Type B pancreatic cell (in vitro differentiated cells): Measurements from ENCODE around the gene NTM. TPM values are rescaled to one million over a fixed set of nuclear protein-coding genes. Genes with fewer than 3 reads are reported as not detected.

Experiments
- DNase-seq: peaks from one replicate; pipeline ENCODE4 v3.0.0; 2021; ENCODE audit warnings: mixed read lengths; ENCODE audit not compliant: unreplicated experiment; ENCODE audit errors: extremely low spot score
- H3K27ac Mint-ChIP-seq: 2 replicates; pipeline ENCODE4 v1.8.0; 2021; ENCODE audit warnings: mild to moderate bottlenecking, mixed read lengths
- H3K27me3 Mint-ChIP-seq: 2 replicates; pipeline ENCODE4 v1.8.0; 2021; ENCODE audit warnings: mixed read lengths
- H3K36me3 Mint-ChIP-seq: 2 replicates; pipeline ENCODE4 v1.8.0; 2021; ENCODE audit warnings: mixed read lengths
- H3K4me1 Mint-ChIP-seq: one replicate; pipeline ENCODE4 v1.8.0; 2021; ENCODE audit warnings: mixed read lengths; ENCODE audit not compliant: unreplicated experiment
- H3K4me3 Mint-ChIP-seq: 2 replicates; pipeline ENCODE4 v1.8.0; 2021; ENCODE audit warnings: mild to moderate bottlenecking, mixed read lengths
- H3K9me3 Mint-ChIP-seq: 2 replicates; pipeline ENCODE4 v1.8.0; 2021; ENCODE audit warnings: mixed read lengths
- total RNA-seq: library from RNA; stranded (reverse); gene quantifications from 2 replicates; pipeline ENCODE4 v1.2.1, GENCODE V29; 2021; ENCODE audit warnings: low replicate concordance
- TF ChIP-seq, protein P1 (sequence below): fragments of 200-600 bp; sonication (generic); conservative IDR thresholded peaks from 2 replicates; pipeline ENCODE4 v1.5.0; 2021; ENCODE audit warnings: antibody characterized with exemption, mild to moderate bottlenecking

Gene NTM
- total RNA-seq, 1 donor from 2014 or later = 19.2 TPM

DNA sequence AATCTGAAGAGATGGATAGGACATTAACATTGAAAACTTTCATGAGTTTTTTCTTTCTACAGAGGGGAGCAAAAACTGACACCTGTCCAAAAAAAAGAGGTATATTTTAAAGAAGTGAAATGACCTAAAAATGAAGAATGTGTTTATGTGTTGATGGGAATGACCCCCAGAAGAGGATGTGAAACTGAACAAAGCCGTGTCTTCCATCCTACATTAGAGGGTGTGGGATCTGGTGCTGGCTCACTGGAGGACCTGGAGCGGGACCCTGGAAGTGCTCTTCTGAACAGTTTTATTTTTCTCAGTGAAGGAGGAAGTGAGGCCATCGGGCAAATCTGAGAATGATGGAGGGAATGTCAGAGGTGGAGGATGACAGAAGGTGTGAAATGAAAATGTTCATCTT is 470.1 kb downstream of the NTM start:
- Mint-ChIP-seq H3K4me1 (no peaks in the 10 kb centered on the region), H3K27ac (no peak overlapping the region), H3K9me3 (no peaks in the 10 kb centered on the region), H3K4me3 (no peak overlapping the region), H3K27me3 (peaks cover 35% of the 10 kb centered on the region), H3K36me3 (no peaks in the 10 kb centered on the region)
- TF ChIP-seq, protein P1, sequence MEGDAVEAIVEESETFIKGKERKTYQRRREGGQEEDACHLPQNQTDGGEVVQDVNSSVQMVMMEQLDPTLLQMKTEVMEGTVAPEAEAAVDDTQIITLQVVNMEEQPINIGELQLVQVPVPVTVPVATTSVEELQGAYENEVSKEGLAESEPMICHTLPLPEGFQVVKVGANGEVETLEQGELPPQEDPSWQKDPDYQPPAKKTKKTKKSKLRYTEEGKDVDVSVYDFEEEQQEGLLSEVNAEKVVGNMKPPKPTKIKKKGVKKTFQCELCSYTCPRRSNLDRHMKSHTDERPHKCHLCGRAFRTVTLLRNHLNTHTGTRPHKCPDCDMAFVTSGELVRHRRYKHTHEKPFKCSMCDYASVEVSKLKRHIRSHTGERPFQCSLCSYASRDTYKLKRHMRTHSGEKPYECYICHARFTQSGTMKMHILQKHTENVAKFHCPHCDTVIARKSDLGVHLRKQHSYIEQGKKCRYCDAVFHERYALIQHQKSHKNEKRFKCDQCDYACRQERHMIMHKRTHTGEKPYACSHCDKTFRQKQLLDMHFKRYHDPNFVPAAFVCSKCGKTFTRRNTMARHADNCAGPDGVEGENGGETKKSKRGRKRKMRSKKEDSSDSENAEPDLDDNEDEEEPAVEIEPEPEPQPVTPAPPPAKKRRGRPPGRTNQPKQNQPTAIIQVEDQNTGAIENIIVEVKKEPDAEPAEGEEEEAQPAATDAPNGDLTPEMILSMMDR = no peak
- no peak for DNase-seq

DNA sequence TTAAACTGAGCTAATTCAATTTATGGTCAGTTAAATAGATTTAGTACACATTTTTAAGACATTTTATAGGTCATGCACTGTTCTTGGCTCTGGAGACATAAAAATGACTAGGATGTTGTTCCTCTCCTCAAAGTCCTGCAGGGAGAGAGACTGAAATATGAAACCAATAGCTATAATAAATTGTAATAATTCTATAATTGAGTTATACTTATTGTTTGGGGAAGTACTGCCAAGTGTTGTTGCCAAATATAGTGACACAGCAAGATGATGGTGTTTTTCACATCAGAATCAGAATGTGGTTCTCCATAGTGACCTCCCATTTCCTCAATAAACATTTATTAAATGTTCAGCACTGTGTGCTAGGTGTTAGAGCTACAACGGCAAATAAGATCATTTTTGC is 470.6 kb downstream of the NTM start:
- TF ChIP-seq, protein P1 = no peak
- Mint-ChIP-seq H3K27ac (no peak overlapping the region), H3K9me3 (no peaks in the 10 kb centered on the region), H3K27me3 (peaks cover 31% of the 10 kb centered on the region), H3K4me1 (no peaks in the 10 kb centered on the region), H3K36me3 (no peaks in the 10 kb centered on the region), H3K4me3 (no peak overlapping the region)
- DNase-seq = no peak

DNA sequence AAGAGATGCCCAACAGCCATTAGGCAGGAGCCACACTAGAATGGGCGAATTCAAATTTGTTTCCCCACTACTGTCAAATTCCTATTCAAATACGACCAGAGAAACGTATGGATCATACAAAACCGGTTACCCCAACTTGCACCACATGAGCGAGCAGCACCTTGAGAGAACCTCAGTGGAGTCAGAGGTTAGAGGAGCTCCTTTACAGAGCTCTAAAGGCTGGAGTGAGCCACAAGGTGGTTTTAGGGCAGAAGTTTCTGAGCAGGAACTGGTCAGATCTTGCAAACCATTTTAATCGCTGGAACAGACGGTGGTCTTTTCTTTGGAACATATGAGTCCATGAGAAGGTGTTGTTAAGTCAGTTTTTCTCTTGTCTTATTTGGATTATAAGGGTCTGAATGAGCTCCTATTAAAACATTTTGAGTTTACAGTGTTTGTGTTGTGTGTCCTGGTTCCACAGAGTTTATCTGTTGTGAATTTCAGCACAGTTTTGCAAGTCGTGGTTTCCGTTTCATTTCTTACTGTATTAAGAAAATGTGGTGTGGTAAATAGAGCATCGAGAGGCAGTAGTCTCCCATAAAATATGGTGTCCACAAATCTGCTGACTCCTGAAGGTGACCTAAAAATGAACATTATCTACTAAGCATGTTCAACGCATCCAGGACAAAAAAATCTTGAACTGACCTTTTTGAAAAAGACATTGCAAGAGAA is 471.7 kb downstream of the NTM start:
- H3K27me3 Mint-ChIP-seq = peaks cover 27% of the 10 kb centered on the region

GRCh38 chr11:131845255-131845654 is 474.8 kb downstream of the NTM start:
- no peak for DNase-seq
- H3K27me3 Mint-ChIP-seq = peaks cover 31% of the 10 kb centered on the region
- H3K27ac Mint-ChIP-seq = no peak overlapping the region

More for the DNA sequence above, 471.7 kb downstream of the NTM start:
- Mint-ChIP-seq H3K4me1 (no peaks in the 10 kb centered on the region), H3K36me3 (no peaks in the 10 kb centered on the region), H3K4me3 (no peak overlapping the region), H3K27ac (no peak overlapping the region), H3K9me3 (no peaks in the 10 kb centered on the region)
- TF ChIP-seq, protein P1 = no peak
- DNase-seq = no peak

DNA sequence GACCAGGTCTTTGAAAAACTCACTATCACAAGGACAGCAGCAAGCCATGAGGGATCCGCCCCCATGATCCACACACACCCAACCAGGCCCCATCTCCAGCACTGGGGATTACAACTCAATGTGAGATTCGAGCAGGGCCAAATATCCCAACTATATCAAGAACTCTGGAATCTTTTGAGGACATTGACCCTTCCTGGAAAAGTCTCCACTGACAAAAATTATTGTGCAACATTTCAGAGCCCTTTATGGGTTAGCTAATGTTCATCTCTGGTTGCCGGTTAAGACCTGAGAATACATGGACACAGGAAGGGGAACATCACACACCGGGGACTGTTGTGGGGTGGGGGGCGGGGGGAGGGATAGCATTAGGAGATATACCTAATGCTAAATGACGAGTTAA is 479.1 kb downstream of the NTM start:
- no peaks in the 10 kb centered on the region for H3K4me1 Mint-ChIP-seq
- peaks cover 54% of the 10 kb centered on the region for H3K27me3 Mint-ChIP-seq
- H3K36me3 Mint-ChIP-seq = no peaks in the 10 kb centered on the region
- DNase-seq = no peak
- no peak overlapping the region for H3K27ac Mint-ChIP-seq
- H3K9me3 Mint-ChIP-seq = no peaks in the 10 kb centered on the region
- TF ChIP-seq, protein P1 = no peak
- no peak overlapping the region for H3K4me3 Mint-ChIP-seq

More at GRCh38 chr11:131845255-131845654, 474.8 kb downstream of the NTM start:
- no peaks in the 10 kb centered on the region for H3K9me3 Mint-ChIP-seq
- H3K36me3 Mint-ChIP-seq = no peaks in the 10 kb centered on the region
- TF ChIP-seq, protein P1 = no peak
- H3K4me3 Mint-ChIP-seq = no peak overlapping the region
- no peaks in the 10 kb centered on the region for H3K4me1 Mint-ChIP-seq
